ENCODE results near the gene ST6GALNAC6.

Gene ST6GALNAC6

DNA sequence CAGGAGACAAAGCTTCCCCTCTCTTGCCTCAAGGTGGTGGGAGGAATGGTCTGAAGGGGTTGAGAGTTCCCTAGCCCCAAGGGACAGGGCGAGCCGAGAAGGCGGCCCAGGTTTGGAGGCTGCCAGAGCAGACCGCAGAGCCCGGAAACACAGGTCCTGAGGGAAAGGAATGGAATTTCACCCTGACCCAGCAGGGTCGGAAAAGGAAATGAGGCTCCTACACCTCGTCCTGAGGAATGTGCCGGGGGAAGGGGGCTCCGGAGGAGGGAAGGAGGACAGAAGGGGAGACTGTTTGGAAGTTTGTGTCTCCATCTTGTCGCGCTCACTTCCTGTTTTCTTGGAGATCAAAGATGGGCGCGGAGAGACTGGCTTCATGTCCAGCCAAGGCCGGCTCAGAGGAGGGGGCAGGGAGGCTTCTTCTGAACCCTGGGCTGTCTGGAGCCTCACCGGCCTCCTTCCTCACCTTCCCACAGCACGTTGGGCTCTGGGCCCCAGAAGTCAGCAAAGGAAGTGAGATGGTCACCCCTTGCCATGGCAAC lies 54.5 kb downstream of the ST6GALNAC6 start:
- Histone ChIP-seq H3K14ac (ENCODE audit: low read length in 2 of 2) (no peak overlapping the region), H3K4me3 (ENCODE audit: insufficient read depth in 1 of 2, low read depth in 1 of 2, low read length in 2 of 2) (peak overlapping the region in 1 of 2 experiments; percentile 15), H3K36me3 (ENCODE audit: control insufficient read depth in 1 of 2, insufficient read depth in 2 of 2, low read depth in 1 of 2, low read length in 2 of 2) (peaks cover 31 to 60% of the 10 kb centered on the region in 2 experiments), H3K4me1 (ENCODE audit: control insufficient read depth, insufficient read depth, low read depth, low read length) (peaks cover 21% of the 10 kb centered on the region), H4K91ac (ENCODE audit: low read length) (peak overlapping the region; percentile 94), H2BK120ac (ENCODE audit: low read depth, low read length) (peak overlapping the region; percentile 86), H3K4ac (ENCODE audit: low read depth in 1 of 2, low read length in 2 of 2) (peak overlapping the region; percentile 12 to 62), H2BK5ac (ENCODE audit: low read depth, low read length, poor library complexity, severe bottlenecking) (peak overlapping the region; percentile 21), H3K23ac (ENCODE audit: low read length in 2 of 2) (no peak overlapping the region), H3K18ac (ENCODE audit: low read depth in 1 of 2, low read length in 2 of 2) (peak overlapping the region; percentile 49 to 55), H3K4me2 (ENCODE audit: low read length, poor library complexity, severe bottlenecking) (no peak overlapping the region), H2BK15ac (ENCODE audit: low read depth, poor library complexity, severe bottlenecking) (no peak overlapping the region), H3K79me1 (replicated peaks; ENCODE audit: low read length, poor library complexity, severe bottlenecking) (peaks cover 23% of the 10 kb centered on the region), H3K9ac (ENCODE audit: low read length) (peak overlapping the region; percentile 47), H4K8ac (ENCODE audit: low read length) (peak overlapping the region; percentile 92), H2AFZ (ENCODE audit: low read depth, low read length) (no peak overlapping the region), H2AK5ac (ENCODE audit: low read length, severe bottlenecking) (peak overlapping the region; percentile 10), H3K9me3 (ENCODE audit: control insufficient read depth, low read length) (peaks cover 14% of the 10 kb centered on the region), H3K27me3 (ENCODE audit: control insufficient read depth in 1 of 2, insufficient read depth in 1 of 2, low read length in 2 of 2) (no peaks in the 10 kb centered on the region), H2BK12ac (ENCODE audit: low read length in 2 of 2) (peak overlapping the region; percentile 66 to 90), H3K27ac (ENCODE audit: low read length, poor library complexity, severe bottlenecking) (peak overlapping the region; percentile 68)
- peak; percentile 52 for DNase-seq
- WGBS: 12% methylated on average over 14 of the region's 16 CpGs

DNA sequence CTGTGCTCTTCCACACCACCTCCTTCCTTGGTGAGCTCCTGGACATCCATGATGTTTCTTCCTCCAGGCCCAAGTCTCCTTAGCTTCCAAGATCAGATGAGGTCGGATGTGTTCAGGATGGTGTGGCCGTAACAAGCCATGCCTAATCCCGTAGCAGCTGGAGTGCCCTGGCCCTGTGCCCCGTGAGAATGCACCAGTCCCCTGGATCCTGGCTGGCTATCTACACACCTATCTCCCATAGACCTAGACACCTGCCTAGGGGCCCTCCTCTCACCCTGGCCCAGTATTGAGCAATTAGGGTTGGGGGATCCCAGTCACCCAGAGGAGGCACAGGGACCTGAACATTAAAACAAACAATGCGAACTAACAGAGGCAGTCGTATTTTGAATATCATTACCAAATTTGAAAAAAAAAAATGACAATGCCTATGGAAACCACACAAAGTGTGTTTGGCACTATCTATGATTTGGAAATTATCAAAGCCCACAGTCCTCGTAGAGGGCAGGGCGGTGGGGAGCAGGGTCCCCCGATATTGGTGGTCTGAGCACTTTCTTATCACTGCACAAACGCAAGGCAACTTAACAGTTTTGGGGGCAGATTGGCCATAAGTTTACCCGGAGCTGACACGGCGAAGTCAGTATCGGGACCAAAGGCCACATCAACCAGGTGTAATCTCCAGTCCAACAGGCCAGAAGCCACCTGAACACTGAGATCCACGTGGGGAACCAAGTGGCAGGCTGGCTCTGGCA lies 58.1 kb downstream of the ST6GALNAC6 start:
- peak overlapping the region in 1 of 2 experiments; percentile 46 for H3K18ac ChIP-seq (ENCODE audit: low read depth in 1 of 2, low read length in 2 of 2)
- peak overlapping the region; percentile 57 for H3K9ac ChIP-seq (ENCODE audit: low read length)
- WGBS: 95% methylated on average over 15 of the region's 15 CpGs

DNA sequence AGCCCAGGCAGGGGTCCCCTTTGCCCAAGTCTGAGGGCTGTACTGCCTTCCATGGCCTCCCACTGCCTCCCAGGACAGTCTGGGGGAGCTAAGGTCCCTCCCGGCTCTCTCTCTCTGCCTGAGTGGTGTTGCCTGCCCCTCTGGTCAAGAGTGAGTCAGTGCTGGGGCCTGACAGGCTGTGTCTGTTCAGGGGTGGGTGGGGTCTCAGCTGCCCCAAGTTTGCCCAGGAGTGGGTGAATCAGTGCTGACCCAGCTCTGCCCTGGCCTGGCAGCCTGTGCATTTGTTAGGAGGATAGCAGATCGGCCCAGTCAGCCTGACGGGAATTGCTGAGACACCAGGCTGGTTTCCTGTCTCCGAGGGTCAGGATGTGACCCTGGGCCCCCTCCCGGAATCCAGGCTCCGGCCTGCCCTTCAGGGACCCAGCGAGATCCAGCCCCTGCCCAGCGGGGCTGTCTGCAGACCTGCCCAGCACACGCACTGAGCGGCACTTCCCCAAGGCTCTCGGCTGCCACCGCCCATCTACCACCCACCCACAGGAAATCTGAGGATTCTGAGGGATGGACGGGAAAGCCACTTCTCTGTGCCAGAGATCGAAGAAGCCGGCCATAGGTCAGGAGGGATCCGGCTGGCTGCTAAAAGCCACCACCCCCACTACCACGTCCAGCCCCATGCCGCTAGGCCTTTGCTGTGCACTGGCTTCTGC lies 60.9 kb downstream of the ST6GALNAC6 start:
- H3K18ac ChIP-seq (ENCODE audit: low read depth in 1 of 2, low read length in 2 of 2): peak overlapping the region; percentile 99 to 100
- peak overlapping the region in 1 of 2 experiments; percentile 3 for H3K23ac ChIP-seq (ENCODE audit: low read length in 2 of 2)
- H3K27ac ChIP-seq (ENCODE audit: low read length, poor library complexity, severe bottlenecking): peak overlapping the region; percentile 83
- H2BK12ac ChIP-seq (ENCODE audit: low read length in 2 of 2): peak overlapping the region; percentile 97 to 99
- H3K14ac ChIP-seq (ENCODE audit: low read length in 2 of 2): peak overlapping the region in 1 of 2 experiments; percentile 97
- H3K9ac ChIP-seq (ENCODE audit: low read length): peak overlapping the region; percentile 78
- H3K79me1 ChIP-seq (replicated peaks; ENCODE audit: low read length, poor library complexity, severe bottlenecking): peaks cover 12% of the 10 kb centered on the region
- peak overlapping the region; percentile 51 for H3K4me2 ChIP-seq (ENCODE audit: low read length, poor library complexity, severe bottlenecking)
- peak; percentile 98 for DNase-seq
- H3K27me3 ChIP-seq (ENCODE audit: control insufficient read depth in 1 of 2, insufficient read depth in 1 of 2, low read length in 2 of 2): no peaks in the 10 kb centered on the region
- peak overlapping the region; percentile 59 for H2BK5ac ChIP-seq (ENCODE audit: low read depth, low read length, poor library complexity, severe bottlenecking)
- H2AK5ac ChIP-seq (ENCODE audit: low read length, severe bottlenecking): peak overlapping the region; percentile 90
- H3K9me3 ChIP-seq (ENCODE audit: control insufficient read depth, low read length): no peaks in the 10 kb centered on the region
- H2BK120ac ChIP-seq (ENCODE audit: low read depth, low read length): peak overlapping the region; percentile 99
- peaks cover 39% of the 10 kb centered on the region for H3K4me1 ChIP-seq (ENCODE audit: control insufficient read depth, insufficient read depth, low read depth, low read length)
- peak overlapping the region; percentile 100 for H4K91ac ChIP-seq (ENCODE audit: low read length)
- peaks cover 25 to 43% of the 10 kb centered on the region in 2 experiments for H3K36me3 ChIP-seq (ENCODE audit: control insufficient read depth in 1 of 2, insufficient read depth in 2 of 2, low read depth in 1 of 2, low read length in 2 of 2)
- H3K4ac ChIP-seq (ENCODE audit: low read depth in 1 of 2, low read length in 2 of 2): peak overlapping the region; percentile 98 to 99
- H2BK15ac ChIP-seq (ENCODE audit: low read depth, poor library complexity, severe bottlenecking): peak overlapping the region; percentile 94
- WGBS: 4% methylated on average over 17 of the region's 18 CpGs
- peak overlapping the region; percentile 98 for H4K8ac ChIP-seq (ENCODE audit: low read length)
- H3K4me3 ChIP-seq (ENCODE audit: insufficient read depth in 1 of 2, low read depth in 1 of 2, low read length in 2 of 2): peak overlapping the region in 1 of 2 experiments; percentile 39
- H2AFZ ChIP-seq (ENCODE audit: low read depth, low read length): no peak overlapping the region

More for the DNA sequence above, 58.1 kb downstream of the ST6GALNAC6 start:
- Histone ChIP-seq H3K79me1 (replicated peaks; ENCODE audit: low read length, poor library complexity, severe bottlenecking) (peaks cover 14% of the 10 kb centered on the region), H2AFZ (ENCODE audit: low read depth, low read length) (no peak overlapping the region), H3K36me3 (ENCODE audit: control insufficient read depth in 1 of 2, insufficient read depth in 2 of 2, low read depth in 1 of 2, low read length in 2 of 2) (peaks cover 25 to 41% of the 10 kb centered on the region in 2 experiments), H2BK5ac (ENCODE audit: low read depth, low read length, poor library complexity, severe bottlenecking) (no peak overlapping the region), H3K4me3 (ENCODE audit: insufficient read depth in 1 of 2, low read depth in 1 of 2, low read length in 2 of 2) (no peak overlapping the region), H4K8ac (ENCODE audit: low read length) (peak overlapping the region; percentile 22), H3K4ac (ENCODE audit: low read depth in 1 of 2, low read length in 2 of 2) (peak overlapping the region in 1 of 2 experiments; percentile 84), H2BK120ac (ENCODE audit: low read depth, low read length) (no peak overlapping the region), H3K4me1 (ENCODE audit: control insufficient read depth, insufficient read depth, low read depth, low read length) (peaks cover 40% of the 10 kb centered on the region), H3K9me3 (ENCODE audit: control insufficient read depth, low read length) (no peaks in the 10 kb centered on the region), H2BK12ac (ENCODE audit: low read length in 2 of 2) (peak overlapping the region; percentile 31 to 77), H3K23ac (ENCODE audit: low read length in 2 of 2) (peak overlapping the region in 1 of 2 experiments; percentile 68), H3K27me3 (ENCODE audit: control insufficient read depth in 1 of 2, insufficient read depth in 1 of 2, low read length in 2 of 2) (no peaks in the 10 kb centered on the region), H3K14ac (ENCODE audit: low read length in 2 of 2) (no peak overlapping the region), H2AK5ac (ENCODE audit: low read length, severe bottlenecking) (no peak overlapping the region), H4K91ac (ENCODE audit: low read length) (peak overlapping the region; percentile 1), H3K27ac (ENCODE audit: low read length, poor library complexity, severe bottlenecking) (no peak overlapping the region), H3K4me2 (ENCODE audit: low read length, poor library complexity, severe bottlenecking) (no peak overlapping the region), H2BK15ac (ENCODE audit: low read depth, poor library complexity, severe bottlenecking) (no peak overlapping the region)
- no peak for DNase-seq

Measured in mesenchymal stem cell (in vitro differentiated cells and primary cell).